ENCODE measurements around the gene MLLT6. TPM values are rescaled to one million over a fixed set of nuclear protein-coding genes. Genes with fewer than 3 reads are reported as not detected.
A peak's percentile ranks its signal among the peaks of the same experiment; 100 is the strongest.

MLLT6 gene
- total RNA-seq, 2 experiments from 2014 or later: 81.7 to 174 TPM

DNA sequence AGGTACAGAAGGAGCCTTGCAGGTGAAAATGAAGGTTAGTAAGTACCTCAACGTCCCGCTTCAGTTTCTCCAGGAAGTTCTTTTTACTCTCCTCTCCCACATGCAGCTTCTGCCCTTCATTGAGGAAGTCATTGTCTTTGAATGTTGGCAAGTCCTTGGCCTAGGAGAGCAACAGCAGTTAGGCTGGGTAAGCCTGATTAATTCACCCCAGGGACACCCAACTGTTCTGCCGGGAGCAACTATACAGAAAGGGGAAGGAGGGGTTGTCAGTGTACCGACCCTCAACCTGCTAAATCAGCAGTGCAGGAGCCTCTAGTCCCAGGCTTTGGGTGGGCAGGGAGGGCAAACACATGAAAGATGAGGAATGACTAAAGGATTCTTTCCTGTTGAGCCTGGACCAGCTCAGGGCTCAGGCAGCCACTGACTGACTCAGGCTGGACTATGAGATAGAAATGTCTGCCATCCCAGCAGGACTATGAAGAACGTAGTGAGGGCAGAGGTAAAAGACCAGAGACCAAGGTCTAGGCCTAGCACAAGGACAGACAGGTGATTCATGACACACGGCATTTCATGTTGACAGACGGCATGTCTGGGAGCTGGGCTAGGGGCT lies 72.7 kb downstream of the MLLT6 start:
- Histone ChIP-seq H3K27ac (ENCODE audit: low read depth, low read length, poor library complexity, severe bottlenecking) (no peak overlapping the region), H4K20me1 (ENCODE audit: insufficient read depth, low read length) (no peaks in the 10 kb centered on the region), H3K9me3 (ENCODE audit: low read length) (no peaks in the 10 kb centered on the region), H3K4me3 (ENCODE audit: low read depth, low read length, poor library complexity, severe bottlenecking) (no peak overlapping the region), H3K79me2 (ENCODE audit: insufficient read depth, low read depth, low read length) (no peaks in the 10 kb centered on the region), H3K4me1 (ENCODE audit: insufficient read depth, low read length, poor library complexity, severe bottlenecking) (no peaks in the 10 kb centered on the region), H3K4me2 (ENCODE audit: low read length) (no peak overlapping the region), H3K36me3 (ENCODE audit: insufficient read depth, low read length) (peaks cover 93% of the 10 kb centered on the region), H2AFZ (ENCODE audit: low read length) (no peak overlapping the region), H3K9me2 (ENCODE audit: insufficient read depth, low read length) (no peaks in the 10 kb centered on the region)
- no peak for DNase-seq (ENCODE audit: low spot score)
- intact Hi-C loops (cut with micrococcal nuclease; ENCODE audit: unreplicated experiment): no loop called here
- POLR2A ChIA-PET: interaction anchor here (0.6 kb wide), 1 partner anchor 1066 kb away, joined by 3 read pairs; no protein-coding TSS in a partner anchor
- no TSS peak for BruUV-seq (replicated peaks)
- CTCF ChIA-PET (ENCODE audit: unreplicated experiment): no interaction called here
- no peak for TF ChIP-seq EZH2phosphoT487 (IDR thresholded peaks at IDR 0.05; ENCODE audit: borderline replicate concordance, low read depth, low read length)
- TF ChIP-seq, protein P1, sequence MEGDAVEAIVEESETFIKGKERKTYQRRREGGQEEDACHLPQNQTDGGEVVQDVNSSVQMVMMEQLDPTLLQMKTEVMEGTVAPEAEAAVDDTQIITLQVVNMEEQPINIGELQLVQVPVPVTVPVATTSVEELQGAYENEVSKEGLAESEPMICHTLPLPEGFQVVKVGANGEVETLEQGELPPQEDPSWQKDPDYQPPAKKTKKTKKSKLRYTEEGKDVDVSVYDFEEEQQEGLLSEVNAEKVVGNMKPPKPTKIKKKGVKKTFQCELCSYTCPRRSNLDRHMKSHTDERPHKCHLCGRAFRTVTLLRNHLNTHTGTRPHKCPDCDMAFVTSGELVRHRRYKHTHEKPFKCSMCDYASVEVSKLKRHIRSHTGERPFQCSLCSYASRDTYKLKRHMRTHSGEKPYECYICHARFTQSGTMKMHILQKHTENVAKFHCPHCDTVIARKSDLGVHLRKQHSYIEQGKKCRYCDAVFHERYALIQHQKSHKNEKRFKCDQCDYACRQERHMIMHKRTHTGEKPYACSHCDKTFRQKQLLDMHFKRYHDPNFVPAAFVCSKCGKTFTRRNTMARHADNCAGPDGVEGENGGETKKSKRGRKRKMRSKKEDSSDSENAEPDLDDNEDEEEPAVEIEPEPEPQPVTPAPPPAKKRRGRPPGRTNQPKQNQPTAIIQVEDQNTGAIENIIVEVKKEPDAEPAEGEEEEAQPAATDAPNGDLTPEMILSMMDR (conservative IDR thresholded peaks at IDR 0.05; ENCODE audit: low read length): no peak

Small RNA genes within 50 kb of the gene (microRNA-seq; reads per million reads assigned to microRNA genes)
- gene MIR4726 (ENCODE audit: borderline replicate concordance) (2.3 reads per million), gene MIR4734 (ENCODE audit: borderline replicate concordance) (3.8 reads per million)

Small RNA genes within 50 kb of the gene (small RNA-seq; reads per million reads assigned to genes)
- gene MIR4726: not detected
- gene MIR4734: not detected
- 2.0 reads per million, percentile 78 among the genes with 10 or more reads in this experiment for gene RNA5SP440
- gene RNU6-866P: not detected

Other genes starting within 250 kb of the MLLT6 start
- 0.15 and 1.5 TPM in 2 replicates for gene SRCIN1, start 99.3 kb upstream of the MLLT6 start, total RNA-seq (2014; rRNA removed; shearing (Covaris generic))
- gene SRCIN1, start 99.3 kb upstream of the MLLT6 start, total RNA-seq (2022): 4.6 and 4.9 TPM in 2 replicates
- 8.3 and 11.8 TPM in 2 replicates for gene EPOP, start 30.3 kb upstream of the MLLT6 start, total RNA-seq (2014; rRNA removed; shearing (Covaris generic))
- gene EPOP, start 30.3 kb upstream of the MLLT6 start, total RNA-seq (2022): 21.7 and 27.2 TPM in 2 replicates
- gene CISD3, start 25.1 kb downstream of the MLLT6 start, total RNA-seq (2014; rRNA removed; shearing (Covaris generic)): 11.4 and 13.4 TPM in 2 replicates
- gene CISD3, start 25.1 kb downstream of the MLLT6 start, total RNA-seq (2022): 24.9 and 25.1 TPM in 2 replicates
- 8.9 and 12.8 TPM in 2 replicates for gene PCGF2, start 43.1 kb downstream of the MLLT6 start, total RNA-seq (2014; rRNA removed; shearing (Covaris generic))
- gene PCGF2, start 43.1 kb downstream of the MLLT6 start, total RNA-seq (2022): 40.0 and 47.3 TPM in 2 replicates
- gene PSMB3, start 47.5 kb downstream of the MLLT6 start, total RNA-seq (2014; rRNA removed; shearing (Covaris generic)): 290 and 348 TPM in 2 replicates
- 231 and 246 TPM in 2 replicates for gene PSMB3, start 47.5 kb downstream of the MLLT6 start, total RNA-seq (2022)
- 23.6 and 33.0 TPM in 2 replicates for gene PIP4K2B, start 94.3 kb downstream of the MLLT6 start, total RNA-seq (2014; rRNA removed; shearing (Covaris generic))
- 37.8 and 38.6 TPM in 2 replicates for gene PIP4K2B, start 94.3 kb downstream of the MLLT6 start, total RNA-seq (2022)
- 22.2 and 25.4 TPM in 2 replicates for gene CWC25, start 120.0 kb downstream of the MLLT6 start, total RNA-seq (2014; rRNA removed; shearing (Covaris generic))
- 26.8 and 30.8 TPM in 2 replicates for gene CWC25, start 120.0 kb downstream of the MLLT6 start, total RNA-seq (2022)
- gene RPL23, start 148.4 kb downstream of the MLLT6 start, total RNA-seq (2014; rRNA removed; shearing (Covaris generic)): 1,289 and 1,881 TPM in 2 replicates
- 1,611 and 1,766 TPM in 2 replicates for gene RPL23, start 148.4 kb downstream of the MLLT6 start, total RNA-seq (2022)
- gene LASP1, start 164.8 kb downstream of the MLLT6 start, total RNA-seq (2014; rRNA removed; shearing (Covaris generic)): 44.3 and 48.6 TPM in 2 replicates
- gene LASP1, start 164.8 kb downstream of the MLLT6 start, total RNA-seq (2022): 101 and 110 TPM in 2 replicates

Measured in OCI-LY7 (cell line).